Activated naive CD4-positive, alpha-beta T cell treated with anti-CD3 and anti-CD28 coated beads, Interleukin-2, amount 50 U/mL, for 24 hours (primary cell): ENCODE results near the gene ATP5PB.

Source experiments
- H3K27ac Mint-ChIP-seq: one replicate; pipeline ENCODE4 v1.8.0; 2021; ENCODE audit warnings: mild to moderate bottlenecking, mixed read lengths
- H3K27me3 Mint-ChIP-seq: one replicate; pipeline ENCODE4 v1.8.0; 2021; ENCODE audit warnings: mixed read lengths
- H3K36me3 Mint-ChIP-seq: one replicate; pipeline ENCODE4 v1.8.0; 2021; ENCODE audit warnings: mixed read lengths
- H3K4me1 Mint-ChIP-seq: one replicate; pipeline ENCODE4 v1.8.0; 2021; ENCODE audit warnings: mixed read lengths
- H3K4me3 Mint-ChIP-seq: one replicate; pipeline ENCODE4 v1.8.0; 2021; ENCODE audit warnings: mild to moderate bottlenecking, mixed read lengths
- H3K9me3 Mint-ChIP-seq: one replicate; pipeline ENCODE4 v1.8.0; 2021; ENCODE audit warnings: mixed read lengths

Gene ATP5PB

GRCh38 chr1:111462370-111463028 lies 13.2 kb downstream of the ATP5PB start:
- Mint-ChIP-seq H3K4me3 (no peak overlapping the region), H3K9me3 (no peaks in the 10 kb centered on the region), H3K36me3 (peaks cover 25% of the 10 kb centered on the region), H3K4me1 (peaks cover 38% of the 10 kb centered on the region), H3K27ac (no peak overlapping the region), H3K27me3 (no peaks in the 10 kb centered on the region)

- no peaks in the 10 kb centered on the region for H3K27me3 Mint-ChIP-seq
- H3K4me1 Mint-ChIP-seq = peaks cover 37% of the 10 kb centered on the region
- H3K9me3 Mint-ChIP-seq = no peaks in the 10 kb centered on the region
- H3K36me3 Mint-ChIP-seq = peaks cover 24% of the 10 kb centered on the region
- H3K27ac Mint-ChIP-seq = peak overlapping the region; percentile 80
- H3K4me3 Mint-ChIP-seq = no peak overlapping the region
These were observed 13.9 kb downstream of the ATP5PB start for GRCh38 chr1:111463029-111463683.

- Mint-ChIP-seq H3K27ac (no peak overlapping the region), H3K4me3 (no peak overlapping the region), H3K4me1 (peaks cover 32% of the 10 kb centered on the region), H3K36me3 (peaks cover 18% of the 10 kb centered on the region), H3K27me3 (no peaks in the 10 kb centered on the region), H3K9me3 (no peaks in the 10 kb centered on the region)
These were observed 16.5 kb downstream of the ATP5PB start for GRCh38 chr1:111465754-111466153.

GRCh38 chr1:111466480-111466879 lies 17.2 kb downstream of the ATP5PB start:
- no peak overlapping the region for H3K27ac Mint-ChIP-seq
- H3K27me3 Mint-ChIP-seq = no peaks in the 10 kb centered on the region
- H3K9me3 Mint-ChIP-seq = no peaks in the 10 kb centered on the region
- peaks cover 32% of the 10 kb centered on the region for H3K4me1 Mint-ChIP-seq
- peaks cover 17% of the 10 kb centered on the region for H3K36me3 Mint-ChIP-seq
- no peak overlapping the region for H3K4me3 Mint-ChIP-seq

GRCh38 chr1:111467865-111468716 lies 18.8 kb downstream of the ATP5PB start:
- Mint-ChIP-seq H3K36me3 (peaks cover 15% of the 10 kb centered on the region), H3K27ac (peak overlapping the region; percentile 25), H3K4me3 (no peak overlapping the region), H3K9me3 (no peaks in the 10 kb centered on the region), H3K27me3 (no peaks in the 10 kb centered on the region), H3K4me1 (peaks cover 29% of the 10 kb centered on the region)

- H3K27ac Mint-ChIP-seq = no peak overlapping the region
- H3K4me1 Mint-ChIP-seq = peaks cover 28% of the 10 kb centered on the region
- no peaks in the 10 kb centered on the region for H3K9me3 Mint-ChIP-seq
- H3K4me3 Mint-ChIP-seq = no peak overlapping the region
- H3K27me3 Mint-ChIP-seq = no peaks in the 10 kb centered on the region
- peaks cover 12% of the 10 kb centered on the region for H3K36me3 Mint-ChIP-seq
These were observed 19.4 kb downstream of the ATP5PB start for GRCh38 chr1:111468717-111469100.

GRCh38 chr1:111469539-111469938 lies 20.3 kb downstream of the ATP5PB start:
- Mint-ChIP-seq H3K4me3 (no peak overlapping the region), H3K9me3 (no peaks in the 10 kb centered on the region), H3K27me3 (no peaks in the 10 kb centered on the region), H3K27ac (no peak overlapping the region), H3K4me1 (peaks cover 25% of the 10 kb centered on the region), H3K36me3 (peaks cover 9% of the 10 kb centered on the region)

GRCh38 chr1:111470596-111470995 lies 21.3 kb downstream of the ATP5PB start:
- Mint-ChIP-seq H3K4me3 (no peak overlapping the region), H3K27me3 (no peaks in the 10 kb centered on the region), H3K27ac (no peak overlapping the region), H3K36me3 (peaks cover 6% of the 10 kb centered on the region), H3K9me3 (no peaks in the 10 kb centered on the region), H3K4me1 (peaks cover 28% of the 10 kb centered on the region)

GRCh38 chr1:111471012-111471411 lies 21.7 kb downstream of the ATP5PB start:
- Mint-ChIP-seq H3K4me3 (no peak overlapping the region), H3K36me3 (peaks cover 6% of the 10 kb centered on the region), H3K27me3 (no peaks in the 10 kb centered on the region), H3K4me1 (peaks cover 32% of the 10 kb centered on the region), H3K9me3 (no peaks in the 10 kb centered on the region), H3K27ac (no peak overlapping the region)

- no peaks in the 10 kb centered on the region for H3K27me3 Mint-ChIP-seq
- no peaks in the 10 kb centered on the region for H3K9me3 Mint-ChIP-seq
- peaks cover 6% of the 10 kb centered on the region for H3K36me3 Mint-ChIP-seq
- H3K27ac Mint-ChIP-seq = no peak overlapping the region
- H3K4me1 Mint-ChIP-seq = peaks cover 37% of the 10 kb centered on the region
- no peak overlapping the region for H3K4me3 Mint-ChIP-seq
These were observed 22.3 kb downstream of the ATP5PB start for GRCh38 chr1:111471538-111471937.

GRCh38 chr1:111474106-111474505 lies 24.8 kb downstream of the ATP5PB start:
- Mint-ChIP-seq H3K27me3 (no peaks in the 10 kb centered on the region), H3K27ac (peak overlapping the region; percentile 99), H3K4me1 (peaks cover 54% of the 10 kb centered on the region), H3K9me3 (peaks cover 10% of the 10 kb centered on the region), H3K36me3 (peaks cover 15% of the 10 kb centered on the region), H3K4me3 (peak overlapping the region; percentile 95)

- Mint-ChIP-seq H3K4me1 (peaks cover 58% of the 10 kb centered on the region), H3K27me3 (no peaks in the 10 kb centered on the region), H3K9me3 (peaks cover 10% of the 10 kb centered on the region), H3K27ac (peak overlapping the region; percentile 99), H3K4me3 (peak overlapping the region; percentile 95), H3K36me3 (peaks cover 15% of the 10 kb centered on the region)
These were observed 25.3 kb downstream of the ATP5PB start for GRCh38 chr1:111474521-111474920.

- Mint-ChIP-seq H3K9me3 (peaks cover 10% of the 10 kb centered on the region), H3K4me1 (peaks cover 62% of the 10 kb centered on the region), H3K36me3 (peaks cover 15% of the 10 kb centered on the region), H3K27me3 (no peaks in the 10 kb centered on the region), H3K4me3 (peak overlapping the region; percentile 95), H3K27ac (peak overlapping the region; percentile 94)
These were observed 26.4 kb downstream of the ATP5PB start for GRCh38 chr1:111475701-111476100.

GRCh38 chr1:111476214-111476613 lies 26.9 kb downstream of the ATP5PB start:
- H3K4me1 Mint-ChIP-seq = peaks cover 62% of the 10 kb centered on the region
- peak overlapping the region; percentile 95 for H3K4me3 Mint-ChIP-seq
- no peaks in the 10 kb centered on the region for H3K27me3 Mint-ChIP-seq
- peaks cover 10% of the 10 kb centered on the region for H3K9me3 Mint-ChIP-seq
- peak overlapping the region; percentile 94 for H3K27ac Mint-ChIP-seq
- peaks cover 15% of the 10 kb centered on the region for H3K36me3 Mint-ChIP-seq

GRCh38 chr1:111476761-111477309 lies 27.6 kb downstream of the ATP5PB start:
- peak overlapping the region; percentile 94 for H3K27ac Mint-ChIP-seq
- H3K27me3 Mint-ChIP-seq = no peaks in the 10 kb centered on the region
- H3K36me3 Mint-ChIP-seq = peaks cover 15% of the 10 kb centered on the region
- H3K9me3 Mint-ChIP-seq = peaks cover 10% of the 10 kb centered on the region
- peaks cover 68% of the 10 kb centered on the region for H3K4me1 Mint-ChIP-seq
- H3K4me3 Mint-ChIP-seq = peak overlapping the region; percentile 95
